NCI-H1694 (cell line): ENCODE measurements around the gene PBXIP1.

ENCODE experiments used
- DNase-seq: peaks from one replicate; lab custom pipeline; 2025; lab: John Stamatoyannopoulos, UW

PBXIP1 gene

DNA sequence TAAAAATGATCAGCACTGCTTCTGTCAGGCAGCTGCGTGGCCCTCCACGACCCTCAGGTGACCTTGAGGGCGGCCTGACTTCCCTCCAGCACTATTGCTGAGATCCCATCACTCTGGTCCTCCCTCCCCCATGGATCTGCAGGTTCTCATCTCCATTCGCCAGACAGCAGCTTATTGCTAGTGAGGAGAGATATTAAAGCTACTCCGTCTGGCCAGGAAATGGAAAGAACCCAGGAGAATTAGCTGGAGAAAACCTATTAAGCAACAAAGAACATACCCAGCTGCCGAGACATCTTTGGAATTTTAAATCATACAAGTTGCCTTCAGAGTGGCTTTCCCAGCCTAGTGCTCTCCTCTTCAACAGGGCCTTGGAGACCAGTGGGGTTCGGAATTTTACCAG is 60.1 kb downstream of the PBXIP1 start:
- no peak for DNase-seq
